Peyer's patch (tissue), 4 donors: ENCODE results near the gene ABCC4.

Experiments
- POLR2A ChIP-seq, 2 donors: fragments of 450-650 bp; IDR thresholded peaks; one replicate each; pipeline ENCODE4 v1.5.1; 2017; ENCODE audit warnings: antibody characterized with exemption in 2 of 2, mild to moderate bottlenecking in 2 of 2, moderate library complexity in 2 of 2
- TF ChIP-seq, protein P1 (sequence below), 6 experiments: fragments of 450-650 bp in 4 of 6; fragments of 200-600 bp in 2 of 6; sonication (generic) in 1 of 6; IDR thresholded peaks; one replicate each; pipeline ENCODE4 v1.5.1; 2017 to 2019; ENCODE audit warnings: antibody characterized with exemption in 6 of 6, mild to moderate bottlenecking in 3 of 6, moderate library complexity in 1 of 6

DNA sequence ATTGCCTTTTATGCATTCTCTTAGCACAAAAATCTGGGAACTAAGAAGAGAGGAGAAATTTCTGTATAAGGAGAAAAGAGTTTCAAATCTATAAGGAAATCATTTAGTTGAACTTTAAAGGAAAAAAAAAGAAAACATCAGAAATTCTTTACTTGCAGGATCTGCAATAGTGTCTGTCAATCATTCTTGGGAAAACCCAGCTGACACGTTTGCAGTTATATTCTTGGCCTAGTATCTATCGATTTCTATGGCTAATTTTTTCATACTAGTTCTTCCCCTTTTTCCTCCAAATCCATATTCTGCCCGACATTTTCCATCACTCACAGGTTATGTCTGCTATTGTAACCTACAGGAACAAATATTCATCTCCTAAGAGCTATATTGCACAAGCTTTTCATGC lies 160.7 kb downstream of the ABCC4 start:
- TF ChIP-seq, protein P1, sequence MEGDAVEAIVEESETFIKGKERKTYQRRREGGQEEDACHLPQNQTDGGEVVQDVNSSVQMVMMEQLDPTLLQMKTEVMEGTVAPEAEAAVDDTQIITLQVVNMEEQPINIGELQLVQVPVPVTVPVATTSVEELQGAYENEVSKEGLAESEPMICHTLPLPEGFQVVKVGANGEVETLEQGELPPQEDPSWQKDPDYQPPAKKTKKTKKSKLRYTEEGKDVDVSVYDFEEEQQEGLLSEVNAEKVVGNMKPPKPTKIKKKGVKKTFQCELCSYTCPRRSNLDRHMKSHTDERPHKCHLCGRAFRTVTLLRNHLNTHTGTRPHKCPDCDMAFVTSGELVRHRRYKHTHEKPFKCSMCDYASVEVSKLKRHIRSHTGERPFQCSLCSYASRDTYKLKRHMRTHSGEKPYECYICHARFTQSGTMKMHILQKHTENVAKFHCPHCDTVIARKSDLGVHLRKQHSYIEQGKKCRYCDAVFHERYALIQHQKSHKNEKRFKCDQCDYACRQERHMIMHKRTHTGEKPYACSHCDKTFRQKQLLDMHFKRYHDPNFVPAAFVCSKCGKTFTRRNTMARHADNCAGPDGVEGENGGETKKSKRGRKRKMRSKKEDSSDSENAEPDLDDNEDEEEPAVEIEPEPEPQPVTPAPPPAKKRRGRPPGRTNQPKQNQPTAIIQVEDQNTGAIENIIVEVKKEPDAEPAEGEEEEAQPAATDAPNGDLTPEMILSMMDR (IDR thresholded peaks at IDR 0.05) = no peak
- TF ChIP-seq POLR2A (IDR thresholded peaks at IDR 0.05) = no peak
